Sigmoid colon (tissue), 7 donors: ENCODE measurements around the gene MRPL23. TPM values are rescaled to one million over a fixed set of nuclear protein-coding genes. Genes with fewer than 3 reads are reported as not detected.
A peak's percentile ranks its signal among the peaks of the same experiment; 100 is the strongest.

ENCODE experiments used
- DNase-seq: peaks from one replicate; pipeline ENCODE4 v3.0.0-alpha.2; 2019
- H3K27ac ChIP-seq, 4 donors: fragments of 200-600 bp; sonication (generic); one replicate each; pipeline ENCODE4 v1.5.1; 2016 to 2019; ENCODE audit warnings: mild to moderate bottlenecking in 1 of 4
- H3K27me3 ChIP-seq, 3 donors: fragments of 200-600 bp; sonication (generic); one replicate each; pipeline ENCODE4 v1.5.1; 2019; ENCODE audit warnings: mild to moderate bottlenecking in 1 of 3
- H3K36me3 ChIP-seq, 4 donors: fragments of 200-600 bp; sonication (generic); one replicate each; pipeline ENCODE4 v1.5.1; 2016 to 2019
- H3K4me1 ChIP-seq, 4 donors: fragments of 200-600 bp; sonication (generic); one replicate each; pipeline ENCODE4 v1.5.1; 2017 to 2019
- H3K4me3 ChIP-seq, 4 donors: fragments of 200-600 bp; sonication (generic); one replicate each; pipeline ENCODE4 v1.5.1; 2017 to 2019; ENCODE audit warnings: mild to moderate bottlenecking in 2 of 4, moderate library complexity in 1 of 4
- H3K9me3 ChIP-seq, 4 donors: fragments of 200-600 bp in 3 of 4; sonication (generic) in 3 of 4; one replicate each; pipeline versions ENCODE4 v1.5.1 to v1.6.1; 2013 to 2019
- EP300 ChIP-seq, 4 donors: sonication (generic); formaldehyde crosslinking; IDR thresholded peaks; one replicate each; pipeline ENCODE4 v1.6.1; 2017; ENCODE audit warnings: antibody characterized with exemption in 4 of 4
- POLR2A ChIP-seq, 2 donors: fragments of 450-650 bp; IDR thresholded peaks; one replicate each; pipeline ENCODE4 v1.6.1; 2016; ENCODE audit warnings: antibody characterized with exemption in 2 of 2, mild to moderate bottlenecking in 2 of 2, moderate library complexity in 2 of 2
- POLR2AphosphoS5 ChIP-seq, 4 donors: sonication (generic); formaldehyde crosslinking; IDR thresholded peaks; one replicate each; pipeline ENCODE4 v1.6.1; 2017; ENCODE audit warnings: antibody characterized with exemption in 4 of 4
- WGBS, 2 donors: extraction: QIAGEN DNeasy Blood & Tissue Kit; methylation state at CpG; one replicate each; pipeline ENCODE4 v1.1.7; 2013; 5-methylcytosine and 5-hydroxymethylcytosine counted together
- intact Hi-C: fragments of 100-400 bp; cut with DNase I; formaldehyde crosslinking; loops from one replicate; pipeline ENCODE4 v1.15.1; 2023
- polyA plus RNA-seq, 3 donors: library from polyadenylated mRNA; stranded (reverse); fragments of 200-250 nt; gene quantifications; one replicate each; pipeline ENCODE4 v1.2.3, GENCODE V29; 2013
- total RNA-seq, 4 donors: library from RNA; depleted of rRNA; stranded (reverse); fragments of >200 nt; gene quantifications; one replicate each; pipeline ENCODE4 v1.1.0, GENCODE V29; 2016
- TF ChIP-seq, protein P1 (sequence below), 4 experiments: fragments of 450-650 bp in 3 of 4; fragments of 200-600 bp in 1 of 4; IDR thresholded peaks; one replicate each; pipeline ENCODE4 v1.5.1; 2016 to 2019; ENCODE audit warnings: antibody characterized with exemption in 4 of 4, mild to moderate bottlenecking in 3 of 4, moderate library complexity in 2 of 4
- donor health status: healthy with polysubstance abuse.
- donor health status: Bipolar disorder and iron deficiency.
- donor health status: healthy.

The MRPL23 gene
- total and polyA plus RNA-seq, 7 donors, result 61.2 to 189 (median 82.9) TPM

- TF ChIP-seq, protein P1, sequence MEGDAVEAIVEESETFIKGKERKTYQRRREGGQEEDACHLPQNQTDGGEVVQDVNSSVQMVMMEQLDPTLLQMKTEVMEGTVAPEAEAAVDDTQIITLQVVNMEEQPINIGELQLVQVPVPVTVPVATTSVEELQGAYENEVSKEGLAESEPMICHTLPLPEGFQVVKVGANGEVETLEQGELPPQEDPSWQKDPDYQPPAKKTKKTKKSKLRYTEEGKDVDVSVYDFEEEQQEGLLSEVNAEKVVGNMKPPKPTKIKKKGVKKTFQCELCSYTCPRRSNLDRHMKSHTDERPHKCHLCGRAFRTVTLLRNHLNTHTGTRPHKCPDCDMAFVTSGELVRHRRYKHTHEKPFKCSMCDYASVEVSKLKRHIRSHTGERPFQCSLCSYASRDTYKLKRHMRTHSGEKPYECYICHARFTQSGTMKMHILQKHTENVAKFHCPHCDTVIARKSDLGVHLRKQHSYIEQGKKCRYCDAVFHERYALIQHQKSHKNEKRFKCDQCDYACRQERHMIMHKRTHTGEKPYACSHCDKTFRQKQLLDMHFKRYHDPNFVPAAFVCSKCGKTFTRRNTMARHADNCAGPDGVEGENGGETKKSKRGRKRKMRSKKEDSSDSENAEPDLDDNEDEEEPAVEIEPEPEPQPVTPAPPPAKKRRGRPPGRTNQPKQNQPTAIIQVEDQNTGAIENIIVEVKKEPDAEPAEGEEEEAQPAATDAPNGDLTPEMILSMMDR (IDR thresholded peaks at IDR 0.05), result no peak
- TF ChIP-seq POLR2A (IDR thresholded peaks at IDR 0.05), result no peak
- TF ChIP-seq EP300 (IDR thresholded peaks at IDR 0.05), result no peak
- no peak for TF ChIP-seq POLR2AphosphoS5 (IDR thresholded peaks at IDR 0.05)
Measured at GRCh38 chr11:1932105-1932480, 15.0 kb upstream of the MRPL23 start.

DNA sequence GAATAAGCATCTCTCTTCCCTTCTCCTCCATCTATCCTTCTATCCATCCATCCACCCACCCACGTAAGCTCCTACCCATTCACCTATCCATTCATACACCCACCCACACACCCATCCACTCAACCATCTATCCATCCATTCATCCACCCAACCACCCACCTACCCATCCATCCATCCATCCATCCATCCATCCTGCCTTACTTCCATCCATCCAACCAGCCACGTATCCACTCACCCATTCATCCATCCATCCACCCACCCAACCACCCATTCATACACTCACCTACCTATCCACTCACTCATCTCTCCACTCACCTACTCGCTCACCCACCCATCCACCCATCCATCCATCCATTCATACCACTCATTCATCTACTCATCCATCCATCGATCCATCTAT lies 14.5 kb upstream of the MRPL23 start:
- 93 to 97% methylated on average over 4 of the region's 4 CpGs for WGBS, 2 donors
- Histone ChIP-seq H3K4me3 (no peak overlapping the region), H3K36me3 (no peaks in the 10 kb centered on the region), H3K27me3 (no peaks in the 10 kb centered on the region), H3K27ac (no peak overlapping the region), H3K4me1 (no peaks in the 10 kb centered on the region), H3K9me3 (no peaks in the 10 kb centered on the region)
- DNase-seq, result no peak
- intact Hi-C loops, result no loop called here
- TF ChIP-seq, protein P1 (IDR thresholded peaks at IDR 0.05), result no peak
- TF ChIP-seq POLR2A (IDR thresholded peaks at IDR 0.05), result no peak
- TF ChIP-seq EP300 (IDR thresholded peaks at IDR 0.05), result no peak
- TF ChIP-seq POLR2AphosphoS5 (IDR thresholded peaks at IDR 0.05), result no peak

More at GRCh38 chr11:1932105-1932480, 15.0 kb upstream of the MRPL23 start:
- H3K4me1 ChIP-seq, result no peaks in the 10 kb centered on the region
- H3K27ac ChIP-seq, result peak overlapping the region in 2 of 4 donors; percentile 28 to 38
- DNase-seq, result no peak
- no peaks in the 10 kb centered on the region for H3K27me3 ChIP-seq
- H3K9me3 ChIP-seq, result no peaks in the 10 kb centered on the region
- intact Hi-C loops, result no loop called here
- no peak overlapping the region for H3K4me3 ChIP-seq
- WGBS, 2 donors, result 73 to 79% methylated on average over 11 of the region's 11 CpGs
- no peaks in the 10 kb centered on the region for H3K36me3 ChIP-seq

DNA sequence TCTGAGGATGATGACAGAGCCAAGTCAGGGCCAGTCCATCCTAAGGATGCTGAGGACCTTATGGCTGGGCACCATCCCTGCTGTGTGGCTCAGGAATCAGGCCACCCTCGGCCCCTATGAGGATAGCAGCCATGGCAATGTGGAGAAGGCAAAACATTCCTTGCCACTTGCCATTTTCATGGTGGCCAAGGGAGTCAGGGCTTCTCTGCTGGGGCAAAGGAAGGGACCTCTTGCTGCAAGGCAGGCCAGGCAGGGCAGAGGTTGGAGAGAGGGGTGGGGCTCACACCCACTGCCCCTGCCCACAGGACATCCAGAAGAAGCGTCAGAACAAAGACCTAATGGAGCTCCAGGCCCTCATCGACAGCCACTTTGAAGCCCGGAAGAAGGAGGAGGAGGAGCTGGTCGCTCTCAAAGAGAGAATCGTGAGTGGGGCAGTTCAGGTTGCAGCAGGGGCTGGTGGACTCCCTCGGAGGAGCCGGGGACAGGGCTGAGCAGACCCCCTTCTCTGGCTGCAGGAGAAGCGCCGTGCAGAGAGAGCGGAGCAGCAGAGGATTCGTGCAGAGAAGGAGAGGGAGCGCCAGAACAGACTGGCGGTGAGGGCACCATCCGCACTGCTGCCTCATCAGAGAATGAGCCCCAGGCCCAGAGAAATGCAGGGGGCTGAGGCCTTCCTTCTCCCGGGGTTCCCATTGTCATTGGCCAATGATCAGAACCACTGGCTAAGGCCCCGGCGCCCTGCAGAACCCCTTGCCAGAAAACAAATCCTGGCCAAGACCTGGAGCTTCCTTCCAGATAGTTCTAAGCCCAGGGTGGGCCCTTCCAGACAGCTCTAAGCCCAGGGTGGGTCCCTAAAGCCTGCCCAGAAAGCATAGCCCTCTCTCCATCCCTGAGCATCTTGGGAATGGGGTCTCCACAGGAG lies 13.5 kb upstream of the MRPL23 start:
- TF ChIP-seq POLR2AphosphoS5 (IDR thresholded peaks at IDR 0.05) (no peak), EP300 (IDR thresholded peaks at IDR 0.05) (no peak), POLR2A (IDR thresholded peaks at IDR 0.05) (no peak)
- TF ChIP-seq, protein P1 (IDR thresholded peaks at IDR 0.05), result no peak
- 82 to 88% methylated on average over 18 of the region's 18 CpGs for WGBS, 2 donors
- Histone ChIP-seq H3K4me3 (no peak overlapping the region), H3K36me3 (no peaks in the 10 kb centered on the region), H3K27me3 (peaks cover 0 to 5% (median 0%) of the 10 kb centered on the region in 3 donors), H3K4me1 (no peaks in the 10 kb centered on the region), H3K27ac (no peak overlapping the region), H3K9me3 (no peaks in the 10 kb centered on the region)
- no peak for DNase-seq
- intact Hi-C loops, result loop anchor here (2.0 kb wide), 1 partner anchor 23 kb away; no protein-coding TSS in a partner anchor

- peaks cover 0 to 5% (median 0%) of the 10 kb centered on the region in 3 donors for H3K27me3 ChIP-seq
- no peaks in the 10 kb centered on the region for H3K9me3 ChIP-seq
- peaks cover 0 to 6% (median 3%) of the 10 kb centered on the region in 4 donors for H3K4me1 ChIP-seq
- no peak overlapping the region for H3K27ac ChIP-seq
- H3K36me3 ChIP-seq, result no peaks in the 10 kb centered on the region
- intact Hi-C loops, result loop anchor here (2.0 kb wide), 1 partner anchor 24 kb away; no protein-coding TSS in a partner anchor
- no peak overlapping the region for H3K4me3 ChIP-seq
- TF ChIP-seq POLR2AphosphoS5 (IDR thresholded peaks at IDR 0.05) (no peak), POLR2A (IDR thresholded peaks at IDR 0.05) (no peak), EP300 (IDR thresholded peaks at IDR 0.05) (no peak)
- TF ChIP-seq, protein P1 (IDR thresholded peaks at IDR 0.05), result no peak
- WGBS, 2 donors, result 62 to 80% methylated on average over 24 of the region's 24 CpGs
- no peak for DNase-seq
Measured at GRCh38 chr11:1934335-1935155, 12.6 kb upstream of the MRPL23 start.
